HL-60/S4 treated with phorbol 12-myristate 13-acetate at 8.2 ng/mL for 4 days and 3 days (cell line): ENCODE measurements around the gene PTPRG.

ENCODE experiments used
- in situ Hi-C: fragments of 300-500 bp; cut with MboI; formaldehyde crosslinking; loops from 2 replicates; pipeline ENCODE4 v1.15.0; 2022; ENCODE audit warnings: low sequenced_read_pairs

The PTPRG gene

GRCh38 chr3:62277450-62277849, 716.1 kb downstream of the PTPRG start:
- in situ Hi-C loops = no loop called here

GRCh38 chr3:62277986-62278385, 716.6 kb downstream of the PTPRG start:
- in situ Hi-C loops = no loop called here

GRCh38 chr3:62281726-62282125, 720.4 kb downstream of the PTPRG start:
- in situ Hi-C loops = no loop called here

GRCh38 chr3:62284442-62284841, 723.1 kb downstream of the PTPRG start:
- in situ Hi-C loops = no loop called here

- in situ Hi-C loops = no loop called here
Observed at GRCh38 chr3:62287392-62287927, 726.1 kb downstream of the PTPRG start.

GRCh38 chr3:62289922-62290321, 728.6 kb downstream of the PTPRG start:
- in situ Hi-C loops = no loop called here

- in situ Hi-C loops = no loop called here
Observed at GRCh38 chr3:62293051-62293780, 731.8 kb downstream of the PTPRG start.

GRCh38 chr3:62295571-62295970, 734.2 kb downstream of the PTPRG start:
- in situ Hi-C loops = no loop called here

- in situ Hi-C loops = no loop called here
Observed at GRCh38 chr3:62300617-62301016, 739.2 kb downstream of the PTPRG start.

GRCh38 chr3:62312201-62312600, 750.8 kb downstream of the PTPRG start:
- in situ Hi-C loops = no loop called here

- in situ Hi-C loops = no loop called here
Observed at GRCh38 chr3:62316525-62316924, 755.2 kb downstream of the PTPRG start.

GRCh38 chr3:62318365-62318751, 757.0 kb downstream of the PTPRG start:
- in situ Hi-C loops = no loop called here

GRCh38 chr3:62318752-62319569, 757.6 kb downstream of the PTPRG start:
- in situ Hi-C loops = no loop called here

- in situ Hi-C loops = no loop called here
Observed at GRCh38 chr3:62319570-62320243, 758.3 kb downstream of the PTPRG start.

GRCh38 chr3:62323241-62323640, 761.9 kb downstream of the PTPRG start:
- in situ Hi-C loops = no loop called here

GRCh38 chr3:62325896-62326295, 764.5 kb downstream of the PTPRG start:
- in situ Hi-C loops = no loop called here

GRCh38 chr3:62329971-62330370, 768.6 kb downstream of the PTPRG start:
- in situ Hi-C loops = no loop called here

GRCh38 chr3:62332017-62332416, 770.6 kb downstream of the PTPRG start:
- in situ Hi-C loops = no loop called here

GRCh38 chr3:62332835-62333244, 771.5 kb downstream of the PTPRG start:
- in situ Hi-C loops = no loop called here

GRCh38 chr3:62335196-62335595, 773.8 kb downstream of the PTPRG start:
- in situ Hi-C loops = no loop called here

- in situ Hi-C loops = no loop called here
Observed at GRCh38 chr3:62343755-62344154, 782.4 kb downstream of the PTPRG start.
